GM21723 (cell line): ENCODE measurements around the gene TEPSIN.

Experiments
- ATAC-seq: cut with Tn5 transposase; IDR thresholded peaks from one replicate; pipeline ENCODE4 v1.9.1; 2021; ENCODE audit warnings: mild to moderate bottlenecking, moderate library complexity; ENCODE audit not compliant: unreplicated experiment

The TEPSIN gene

GRCh38 chr17:81187586-81188490 is 51.0 kb downstream of the TEPSIN start:
- ATAC-seq, result no peak

- ATAC-seq, result no peak
Observed at GRCh38 chr17:81187120-81187519, 51.7 kb downstream of the TEPSIN start.

GRCh38 chr17:81186203-81186602 is 52.7 kb downstream of the TEPSIN start:
- ATAC-seq, result no peak

GRCh38 chr17:81184555-81184954 is 54.3 kb downstream of the TEPSIN start:
- no peak for ATAC-seq

GRCh38 chr17:81183807-81184206 is 55.0 kb downstream of the TEPSIN start:
- ATAC-seq, result no peak

GRCh38 chr17:81183316-81183715 is 55.5 kb downstream of the TEPSIN start:
- ATAC-seq, result no peak

GRCh38 chr17:81182596-81182995 is 56.3 kb downstream of the TEPSIN start:
- ATAC-seq, result no peak

- ATAC-seq, result no peak
Observed at GRCh38 chr17:81181811-81182185, 57.1 kb downstream of the TEPSIN start.

- ATAC-seq, result no peak
Observed at GRCh38 chr17:81180836-81181810, 57.7 kb downstream of the TEPSIN start.

GRCh38 chr17:81179861-81180260 is 59.0 kb downstream of the TEPSIN start:
- no peak for ATAC-seq

- no peak for ATAC-seq
Observed at GRCh38 chr17:81179220-81179619, 59.6 kb downstream of the TEPSIN start.
